GM18502 (cell line): ENCODE measurements around the gene HDHD2.

Experiments used
- ATAC-seq: cut with Tn5 transposase; IDR thresholded peaks from one replicate; pipeline ENCODE4 v1.9.1; 2021; ENCODE audit warnings: mild to moderate bottlenecking; ENCODE audit not compliant: unreplicated experiment, poor library complexity

Gene HDHD2

GRCh38 chr18:47075098-47075883 lies 75.0 kb downstream of the HDHD2 start:
- ATAC-seq = no peak

- no peak for ATAC-seq
Measured at GRCh38 chr18:47067648-47068047, 82.7 kb downstream of the HDHD2 start.

- ATAC-seq = no peak
Measured at GRCh38 chr18:47063096-47063495, 87.2 kb downstream of the HDHD2 start.

- no peak for ATAC-seq
Measured at GRCh38 chr18:47062471-47062870, 87.8 kb downstream of the HDHD2 start.
